ENCODE measurements around the gene KRT84. TPM values are rescaled to one million over a fixed set of nuclear protein-coding genes. Genes with fewer than 3 reads are reported as not detected.

The KRT84 gene
- total RNA-seq, 2 experiments from 2014 or later = not detected

- Mint-ChIP-seq H3K4me1 (peaks cover 16% of the 10 kb centered on the region), H3K4me3 (no peak overlapping the region), H3K27ac (no peak overlapping the region), H3K9me3 (no peaks in the 10 kb centered on the region), H3K27me3 (no peaks in the 10 kb centered on the region), H3K36me3 (no peaks in the 10 kb centered on the region)
- DNase-seq = no peak
Measured at GRCh38 chr12:52363111-52363679, 22.3 kb downstream of the KRT84 start.

DNA sequence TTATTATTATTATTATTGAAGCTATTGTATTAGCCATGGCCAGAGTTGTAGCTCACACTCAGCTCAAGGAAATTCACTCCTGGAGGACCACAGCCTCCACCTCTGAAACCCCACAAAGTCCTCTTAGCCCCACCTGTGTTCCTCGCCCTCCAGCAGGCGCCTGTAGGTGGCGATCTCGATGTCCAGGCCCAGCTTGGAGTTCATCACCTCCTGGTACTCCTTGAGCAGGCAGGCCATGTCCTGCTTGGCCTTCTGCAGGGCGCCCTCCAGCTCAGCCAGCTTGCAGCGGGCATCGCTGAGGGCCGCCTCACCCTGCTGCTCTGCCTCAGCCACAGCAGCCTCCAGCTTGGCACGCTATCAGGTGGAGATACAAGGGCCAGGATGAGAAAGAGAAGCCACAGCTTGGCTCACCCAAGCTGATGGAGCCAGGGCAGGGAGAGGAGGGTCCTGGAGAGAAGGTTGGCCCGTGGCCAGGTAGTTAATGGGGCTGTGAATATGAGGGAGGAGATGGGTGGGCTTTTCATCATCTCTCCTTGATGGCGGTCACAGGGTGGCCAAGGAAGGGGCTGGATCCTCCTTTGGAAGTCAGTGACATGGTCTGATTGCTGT, 23.2 kb downstream of the KRT84 start:
- no peak overlapping the region for H3K4me3 Mint-ChIP-seq
- H3K4me1 Mint-ChIP-seq = peaks cover 24% of the 10 kb centered on the region
- no peaks in the 10 kb centered on the region for H3K36me3 Mint-ChIP-seq
- no peak overlapping the region for H3K27ac Mint-ChIP-seq
- no peaks in the 10 kb centered on the region for H3K27me3 Mint-ChIP-seq
- DNase-seq = no peak
- H3K9me3 Mint-ChIP-seq = no peaks in the 10 kb centered on the region

DNA sequence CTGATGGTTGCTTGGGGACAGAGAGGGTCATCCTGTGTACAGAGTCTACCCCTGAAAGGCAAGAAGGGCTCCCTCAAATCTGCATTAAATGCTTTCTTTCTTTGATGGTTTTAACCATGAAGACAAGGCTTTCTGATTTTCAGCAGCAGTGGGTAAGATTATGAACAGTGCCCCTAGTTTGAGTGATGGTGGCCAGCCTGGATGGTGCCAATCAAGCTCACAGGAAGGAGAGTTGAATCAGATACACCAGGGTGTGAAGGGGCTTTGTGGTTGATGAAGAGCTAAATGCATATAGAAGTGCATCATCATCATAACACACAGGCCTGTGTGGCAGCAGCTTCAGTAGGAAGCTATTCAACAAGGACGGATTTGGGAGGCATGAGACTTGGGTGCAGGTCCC, 23.9 kb downstream of the KRT84 start:
- H3K4me1 Mint-ChIP-seq = peaks cover 24% of the 10 kb centered on the region
- no peak for DNase-seq
- no peaks in the 10 kb centered on the region for H3K36me3 Mint-ChIP-seq
- H3K27ac Mint-ChIP-seq = no peak overlapping the region
- H3K4me3 Mint-ChIP-seq = no peak overlapping the region
- no peaks in the 10 kb centered on the region for H3K9me3 Mint-ChIP-seq
- H3K27me3 Mint-ChIP-seq = no peaks in the 10 kb centered on the region

DNA sequence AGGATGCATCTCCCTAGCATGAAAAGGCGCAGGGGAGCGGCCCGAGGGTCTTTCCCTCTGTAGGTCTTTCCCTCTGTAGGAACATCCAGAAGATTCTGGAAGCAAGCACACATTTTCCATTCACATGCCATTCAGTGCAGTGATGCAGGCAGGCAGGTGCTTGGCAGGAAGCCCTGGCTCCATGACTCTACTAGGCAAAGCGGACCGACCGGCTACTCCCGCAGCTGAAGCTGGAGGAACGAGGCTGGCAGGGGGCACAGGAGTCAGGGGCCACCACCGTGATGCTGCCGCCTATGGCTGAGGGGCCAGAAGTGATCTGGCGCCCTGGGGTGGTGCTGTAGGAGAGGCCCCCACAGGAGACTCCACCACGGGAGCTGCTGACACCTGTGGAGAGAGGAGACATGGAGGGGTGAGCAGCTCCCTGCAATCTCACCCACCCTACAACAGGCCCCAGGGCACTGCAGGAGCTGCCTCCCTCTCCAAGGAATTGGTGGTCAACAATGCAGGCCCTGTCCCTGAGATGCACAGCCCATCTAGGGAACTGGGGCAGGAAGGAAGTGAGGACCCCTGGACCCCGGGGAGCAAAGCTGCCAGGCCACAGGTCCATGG, 24.7 kb downstream of the KRT84 start:
- Mint-ChIP-seq H3K4me3 (no peak overlapping the region), H3K27ac (no peak overlapping the region)

GRCh38 chr12:52360106-52360662, 25.3 kb downstream of the KRT84 start:
- no peak for DNase-seq
- Mint-ChIP-seq H3K4me1 (peaks cover 24% of the 10 kb centered on the region), H3K27me3 (no peaks in the 10 kb centered on the region), H3K36me3 (no peaks in the 10 kb centered on the region), H3K9me3 (no peaks in the 10 kb centered on the region), H3K27ac (no peak overlapping the region), H3K4me3 (no peak overlapping the region)

More for the DNA sequence above, 24.7 kb downstream of the KRT84 start:
- peaks cover 24% of the 10 kb centered on the region for H3K4me1 Mint-ChIP-seq
- H3K36me3 Mint-ChIP-seq = no peaks in the 10 kb centered on the region
- DNase-seq = no peak
- H3K27me3 Mint-ChIP-seq = no peaks in the 10 kb centered on the region
- no peaks in the 10 kb centered on the region for H3K9me3 Mint-ChIP-seq

GRCh38 chr12:52359621-52360061, 25.8 kb downstream of the KRT84 start:
- H3K36me3 Mint-ChIP-seq = no peaks in the 10 kb centered on the region
- no peaks in the 10 kb centered on the region for H3K9me3 Mint-ChIP-seq
- H3K27ac Mint-ChIP-seq = no peak overlapping the region
- no peak for DNase-seq
- H3K27me3 Mint-ChIP-seq = no peaks in the 10 kb centered on the region
- H3K4me3 Mint-ChIP-seq = no peak overlapping the region
- peaks cover 24% of the 10 kb centered on the region for H3K4me1 Mint-ChIP-seq

- H3K27ac Mint-ChIP-seq = peak overlapping the region; percentile 5
- peak; percentile 53 for DNase-seq
Measured at GRCh38 chr12:52358575-52359350, 26.7 kb downstream of the KRT84 start.

GRCh38 chr12:52356762-52357580, 28.5 kb downstream of the KRT84 start:
- no peak overlapping the region for H3K4me3 Mint-ChIP-seq
- no peaks in the 10 kb centered on the region for H3K9me3 Mint-ChIP-seq
- no peak for DNase-seq
- H3K27ac Mint-ChIP-seq = no peak overlapping the region
- H3K27me3 Mint-ChIP-seq = peaks cover 4% of the 10 kb centered on the region
- H3K36me3 Mint-ChIP-seq = no peaks in the 10 kb centered on the region
- peaks cover 37% of the 10 kb centered on the region for H3K4me1 Mint-ChIP-seq

More at GRCh38 chr12:52358575-52359350, 26.7 kb downstream of the KRT84 start:
- H3K4me1 Mint-ChIP-seq = peaks cover 28% of the 10 kb centered on the region
- no peaks in the 10 kb centered on the region for H3K9me3 Mint-ChIP-seq
- H3K27me3 Mint-ChIP-seq = no peaks in the 10 kb centered on the region
- no peak overlapping the region for H3K4me3 Mint-ChIP-seq
- no peaks in the 10 kb centered on the region for H3K36me3 Mint-ChIP-seq

DNA sequence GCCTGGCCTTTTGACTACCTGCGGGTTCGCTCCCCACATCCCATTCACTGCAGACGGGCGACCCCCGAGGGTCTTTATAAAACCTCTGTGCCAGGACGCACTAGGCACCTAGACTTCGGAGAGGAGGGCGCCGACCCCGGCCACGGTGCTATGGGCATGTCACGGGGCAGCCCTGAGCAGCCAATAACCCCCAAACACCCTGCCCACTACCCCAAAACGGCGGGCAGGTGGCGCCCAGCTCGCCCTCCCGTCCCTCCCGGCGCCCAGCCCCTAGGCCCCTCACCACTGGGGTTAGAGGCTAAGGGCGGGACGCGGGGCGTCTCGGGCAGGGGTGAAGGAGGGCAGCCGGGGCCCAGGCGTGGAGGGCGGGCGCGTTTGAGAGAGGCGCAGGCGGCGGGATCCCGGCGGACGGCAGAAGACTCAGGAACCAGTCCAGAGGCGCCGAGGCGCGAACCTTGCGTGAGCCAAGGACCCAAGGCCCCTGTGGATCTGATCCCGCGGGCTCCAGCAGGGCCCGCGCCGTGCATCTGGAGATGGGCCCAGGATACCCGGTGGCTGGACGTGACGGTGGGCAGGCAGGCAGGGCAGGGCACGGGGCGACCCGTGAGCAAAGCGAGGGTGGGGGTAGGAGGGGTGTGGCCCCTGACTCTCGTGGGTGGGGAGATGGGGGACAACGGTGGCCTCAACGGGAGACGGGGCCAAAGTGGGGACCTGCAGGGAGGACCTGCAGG, 29.3 kb downstream of the KRT84 start:
- Mint-ChIP-seq H3K27me3 (peaks cover 4% of the 10 kb centered on the region), H3K9me3 (no peaks in the 10 kb centered on the region), H3K4me3 (no peak overlapping the region), H3K36me3 (no peaks in the 10 kb centered on the region), H3K4me1 (peaks cover 42% of the 10 kb centered on the region), H3K27ac (no peak overlapping the region)
- DNase-seq = no peak

DNA sequence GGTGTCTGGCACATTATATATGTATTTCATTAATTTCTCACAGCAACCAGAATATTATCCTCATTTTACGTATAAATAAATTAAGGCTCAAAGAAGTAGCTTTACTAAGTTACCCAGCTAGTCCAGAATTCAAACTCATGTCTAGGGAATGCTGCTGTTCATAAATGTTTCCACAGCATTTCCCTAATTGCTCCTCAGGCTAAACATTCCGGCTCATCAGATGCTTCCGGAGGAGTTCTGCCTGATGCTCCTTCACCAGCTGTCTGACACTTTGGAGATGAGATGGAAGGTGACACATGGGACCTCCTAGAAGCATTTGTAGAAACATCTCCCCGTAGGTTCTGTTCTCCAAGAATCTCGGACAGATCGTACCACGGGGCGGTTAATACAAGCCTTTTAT, 30.3 kb downstream of the KRT84 start:
- Mint-ChIP-seq H3K27ac (no peak overlapping the region), H3K27me3 (peaks cover 4% of the 10 kb centered on the region), H3K9me3 (no peaks in the 10 kb centered on the region), H3K4me1 (peaks cover 47% of the 10 kb centered on the region), H3K36me3 (no peaks in the 10 kb centered on the region), H3K4me3 (no peak overlapping the region)
- DNase-seq = no peak

DNA sequence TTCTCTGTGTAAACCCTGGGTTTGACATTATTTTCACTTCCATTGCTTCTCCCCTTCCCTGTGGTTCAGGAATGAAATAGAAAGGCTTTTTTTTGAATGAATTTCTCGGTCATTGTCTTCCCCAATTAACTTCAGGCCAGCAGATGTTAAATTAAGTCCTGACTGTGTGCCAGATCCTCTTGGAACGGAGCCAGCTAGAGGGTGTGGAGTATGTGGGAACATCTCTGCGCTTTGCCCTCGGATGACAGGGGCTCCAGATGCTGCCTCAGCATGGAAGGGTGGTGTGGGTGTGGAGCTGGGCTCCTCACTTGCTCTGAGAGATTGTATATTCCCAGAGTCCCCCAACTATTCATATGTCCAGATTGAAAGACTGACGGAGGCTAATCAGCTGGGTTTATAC, 31.3 kb downstream of the KRT84 start:
- Mint-ChIP-seq H3K4me3 (no peak overlapping the region), H3K27me3 (peaks cover 4% of the 10 kb centered on the region), H3K27ac (no peak overlapping the region), H3K4me1 (peaks cover 43% of the 10 kb centered on the region), H3K9me3 (no peaks in the 10 kb centered on the region), H3K36me3 (no peaks in the 10 kb centered on the region)
- no peak for DNase-seq

DNA sequence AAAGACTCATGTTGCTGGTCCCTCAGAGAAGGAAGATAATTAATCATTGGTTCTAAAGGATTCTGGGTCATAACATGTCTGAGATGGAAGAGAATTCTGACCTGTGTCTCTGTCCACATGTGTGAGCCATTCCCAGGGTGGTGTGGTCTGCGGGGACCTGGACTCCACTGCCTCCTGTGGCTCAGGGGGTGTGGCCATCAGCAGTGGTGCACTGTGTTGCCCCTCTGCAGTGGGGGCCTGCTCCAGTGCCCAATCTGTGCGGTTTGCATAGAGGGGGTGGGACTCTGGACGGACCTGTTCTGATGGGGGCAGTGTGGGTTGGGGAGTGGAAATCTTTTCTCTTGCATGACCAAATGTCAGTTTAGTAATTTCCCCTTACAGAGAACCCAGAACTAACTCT, 31.7 kb downstream of the KRT84 start:
- Mint-ChIP-seq H3K9me3 (no peaks in the 10 kb centered on the region), H3K36me3 (no peaks in the 10 kb centered on the region), H3K27ac (no peak overlapping the region), H3K27me3 (peaks cover 4% of the 10 kb centered on the region), H3K4me3 (no peak overlapping the region), H3K4me1 (peaks cover 40% of the 10 kb centered on the region)
- DNase-seq = no peak

DNA sequence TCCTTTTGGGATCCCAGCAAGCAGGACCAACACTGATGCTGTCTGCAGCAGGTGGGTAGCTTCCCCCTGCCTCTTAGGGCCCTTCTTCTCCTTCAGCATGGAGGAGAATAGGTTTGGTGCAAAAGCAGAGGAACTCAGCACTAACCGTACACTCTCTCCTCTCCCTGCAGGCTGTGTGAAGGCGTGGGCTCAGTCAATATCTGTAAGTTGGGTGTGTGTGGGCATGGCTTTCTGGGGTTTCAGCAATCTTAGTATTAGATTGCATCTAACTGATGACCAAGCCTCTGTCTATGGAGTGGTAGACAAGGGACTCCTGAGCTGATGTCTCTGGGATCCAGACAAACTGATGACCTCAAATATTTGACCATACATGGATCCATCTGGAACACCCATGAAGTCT, 32.5 kb downstream of the KRT84 start:
- H3K27ac Mint-ChIP-seq = no peak overlapping the region
- no peak for DNase-seq
- peaks cover 32% of the 10 kb centered on the region for H3K4me1 Mint-ChIP-seq
- peaks cover 6% of the 10 kb centered on the region for H3K27me3 Mint-ChIP-seq
- no peaks in the 10 kb centered on the region for H3K36me3 Mint-ChIP-seq
- H3K4me3 Mint-ChIP-seq = no peak overlapping the region
- H3K9me3 Mint-ChIP-seq = no peaks in the 10 kb centered on the region
